ENCODE data around the gene SLCO2A1. TPM values are rescaled to one million over a fixed set of nuclear protein-coding genes. Genes with fewer than 3 reads are reported as not detected.

The SLCO2A1 gene
- total RNA-seq, 3 donors from 2014 or later, result 4.2 to 11.1 (median 7.5) TPM

DNA sequence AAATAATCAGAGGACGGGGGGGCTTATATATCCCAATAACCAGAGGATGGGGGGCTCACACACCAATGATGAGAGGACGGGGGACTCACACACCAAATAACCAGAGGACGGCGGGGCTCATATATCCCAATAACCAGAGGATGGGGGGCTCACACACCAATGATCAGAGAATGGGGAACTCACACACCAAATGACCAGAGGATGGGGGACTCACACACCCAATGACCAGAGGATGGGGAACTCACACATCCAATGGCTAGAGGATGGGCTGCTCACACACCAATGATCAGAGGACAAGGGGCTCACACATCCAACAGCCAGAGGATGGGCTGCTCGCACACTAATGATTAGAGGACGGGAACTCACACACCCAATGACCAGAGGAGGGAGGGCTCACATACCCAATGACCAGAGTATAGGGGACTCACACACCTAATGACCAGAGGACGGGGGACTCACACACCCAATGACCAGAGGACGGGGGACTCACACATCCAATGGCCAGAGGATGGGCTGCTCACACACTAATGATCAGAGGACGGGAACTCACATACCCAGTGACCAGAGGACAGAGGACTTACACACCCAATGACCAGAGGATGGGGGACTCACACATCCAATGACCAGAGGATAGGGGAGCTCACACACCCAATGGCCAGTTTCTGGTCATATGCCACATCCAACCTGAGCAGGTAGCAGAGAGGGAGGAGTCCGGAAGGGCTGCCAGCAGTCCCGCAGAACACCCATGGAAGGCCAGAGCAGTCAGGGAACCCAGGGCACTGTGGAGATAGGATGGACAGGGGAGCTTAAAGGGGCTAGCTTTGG is 144.6 kb downstream of the SLCO2A1 start:
- TF ChIP-seq POLR2AphosphoS5 (IDR thresholded peaks at IDR 0.05), result no peak
- TF ChIP-seq, protein P1, sequence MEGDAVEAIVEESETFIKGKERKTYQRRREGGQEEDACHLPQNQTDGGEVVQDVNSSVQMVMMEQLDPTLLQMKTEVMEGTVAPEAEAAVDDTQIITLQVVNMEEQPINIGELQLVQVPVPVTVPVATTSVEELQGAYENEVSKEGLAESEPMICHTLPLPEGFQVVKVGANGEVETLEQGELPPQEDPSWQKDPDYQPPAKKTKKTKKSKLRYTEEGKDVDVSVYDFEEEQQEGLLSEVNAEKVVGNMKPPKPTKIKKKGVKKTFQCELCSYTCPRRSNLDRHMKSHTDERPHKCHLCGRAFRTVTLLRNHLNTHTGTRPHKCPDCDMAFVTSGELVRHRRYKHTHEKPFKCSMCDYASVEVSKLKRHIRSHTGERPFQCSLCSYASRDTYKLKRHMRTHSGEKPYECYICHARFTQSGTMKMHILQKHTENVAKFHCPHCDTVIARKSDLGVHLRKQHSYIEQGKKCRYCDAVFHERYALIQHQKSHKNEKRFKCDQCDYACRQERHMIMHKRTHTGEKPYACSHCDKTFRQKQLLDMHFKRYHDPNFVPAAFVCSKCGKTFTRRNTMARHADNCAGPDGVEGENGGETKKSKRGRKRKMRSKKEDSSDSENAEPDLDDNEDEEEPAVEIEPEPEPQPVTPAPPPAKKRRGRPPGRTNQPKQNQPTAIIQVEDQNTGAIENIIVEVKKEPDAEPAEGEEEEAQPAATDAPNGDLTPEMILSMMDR (IDR thresholded peaks at IDR 0.05), result no peak
- no peak for TF ChIP-seq POLR2A (IDR thresholded peaks at IDR 0.05)
- no peak overlapping the region for H3K27ac ChIP-seq

DNA sequence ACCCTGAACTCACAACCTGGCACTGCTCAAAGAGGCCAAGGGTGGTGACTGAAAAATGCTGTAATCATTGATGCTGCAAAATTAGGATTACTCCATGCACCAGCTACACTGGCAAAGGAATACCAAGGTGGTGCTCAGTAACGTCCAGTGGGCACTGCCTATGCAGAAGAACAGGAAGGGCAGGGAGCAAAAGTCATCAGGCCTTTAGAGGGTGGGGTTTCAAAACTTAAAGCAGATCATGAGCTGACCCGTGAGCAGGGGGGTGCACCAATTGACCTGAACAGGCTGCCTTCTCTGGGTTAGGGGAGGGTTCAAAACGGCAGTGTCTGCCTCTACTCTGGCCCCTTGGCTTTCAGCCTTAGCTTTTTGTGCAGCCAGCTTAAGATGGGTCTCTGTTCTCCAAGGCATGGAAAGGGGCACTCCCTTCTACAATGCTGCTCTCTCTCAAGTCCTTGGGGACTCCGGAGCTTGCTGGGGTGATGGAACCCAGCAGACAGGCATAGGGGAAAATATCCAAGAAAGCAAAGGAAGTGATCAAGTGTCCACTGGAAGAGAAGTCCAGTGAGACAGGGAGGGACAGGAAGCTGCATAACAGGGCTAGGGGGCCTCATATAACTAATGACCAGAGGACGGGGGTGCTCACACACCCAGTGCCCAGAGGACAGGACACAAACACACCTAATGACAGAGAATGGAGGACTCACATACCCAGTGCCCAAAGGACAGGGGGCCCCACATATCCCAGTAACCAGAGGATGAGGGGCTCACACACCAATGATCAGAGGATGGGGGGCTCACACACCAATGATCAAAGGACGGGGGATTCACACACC is 145.5 kb downstream of the SLCO2A1 start:
- peaks cover 3 to 5% of the 10 kb centered on the region in 2 donors for H3K9me3 ChIP-seq
- no peaks in the 10 kb centered on the region for H3K27me3 ChIP-seq
- TF ChIP-seq POLR2A (IDR thresholded peaks at IDR 0.05), result no peak
- TF ChIP-seq POLR2AphosphoS5 (IDR thresholded peaks at IDR 0.05), result no peak
- TF ChIP-seq, protein P1 (IDR thresholded peaks at IDR 0.05), result no peak
- no peak overlapping the region for H3K27ac ChIP-seq
- H3K4me3 ChIP-seq, result no peak overlapping the region
- H3K4me1 ChIP-seq, result no peaks in the 10 kb centered on the region
- H3K36me3 ChIP-seq, result no peaks in the 10 kb centered on the region
- DNase-seq (ENCODE audit: low spot score in 2 of 2), result peak in 1 of 2 donors; percentile 9
- intact Hi-C loops (cut with DNase I; ENCODE audit: low total_unique reads), result no loop called here

More for the DNA sequence above, 144.6 kb downstream of the SLCO2A1 start:
- Histone ChIP-seq H3K4me3 (no peak overlapping the region), H3K36me3 (no peaks in the 10 kb centered on the region), H3K27me3 (no peaks in the 10 kb centered on the region), H3K4me1 (no peaks in the 10 kb centered on the region), H3K9me3 (no peaks in the 10 kb centered on the region)
- DNase-seq (ENCODE audit: low spot score in 2 of 2), result no peak
- intact Hi-C loops (cut with DNase I; ENCODE audit: low total_unique reads), result no loop called here

DNA sequence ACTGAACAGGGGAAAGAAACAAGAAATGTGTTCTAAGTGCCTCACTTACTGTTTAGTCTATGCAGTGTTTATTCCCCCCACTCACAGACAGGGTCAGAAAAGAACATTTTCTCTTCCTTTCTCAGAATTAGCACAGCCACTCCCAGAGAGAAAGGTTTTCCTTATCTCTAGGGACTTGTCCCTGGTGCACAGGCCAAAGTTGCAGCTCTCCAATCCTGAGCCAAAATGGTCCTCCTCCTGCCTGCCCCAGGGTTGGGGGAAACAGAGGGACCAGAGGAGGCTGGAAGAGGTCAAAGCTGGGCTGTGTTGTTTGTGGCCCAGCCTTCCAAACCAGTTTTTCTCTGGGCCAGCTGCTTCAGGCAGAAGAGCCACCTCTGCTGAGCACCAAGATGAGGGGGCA is 146.1 kb downstream of the SLCO2A1 start:
- intact Hi-C loops (cut with DNase I; ENCODE audit: low total_unique reads), result no loop called here
- DNase-seq (ENCODE audit: low spot score in 2 of 2), result peak in 1 of 2 donors; percentile 10
- H3K27ac ChIP-seq, result no peak overlapping the region
- H3K9me3 ChIP-seq, result peaks cover 9 to 11% of the 10 kb centered on the region in 2 donors
- TF ChIP-seq, protein P1 (IDR thresholded peaks at IDR 0.05), result no peak
- TF ChIP-seq POLR2AphosphoS5 (IDR thresholded peaks at IDR 0.05) (no peak), POLR2A (IDR thresholded peaks at IDR 0.05) (no peak)
- H3K4me1 ChIP-seq, result no peaks in the 10 kb centered on the region
- H3K27me3 ChIP-seq, result no peaks in the 10 kb centered on the region
- no peak overlapping the region for H3K4me3 ChIP-seq
- no peaks in the 10 kb centered on the region for H3K36me3 ChIP-seq

GRCh38 chr3:133882986-133883586 is 146.6 kb downstream of the SLCO2A1 start:
- H3K27me3 ChIP-seq, result no peaks in the 10 kb centered on the region
- no peak overlapping the region for H3K4me3 ChIP-seq
- intact Hi-C loops (cut with DNase I; ENCODE audit: low total_unique reads), result no loop called here
- H3K9me3 ChIP-seq, result peaks cover 11 to 12% of the 10 kb centered on the region in 2 donors
- H3K4me1 ChIP-seq, result no peaks in the 10 kb centered on the region
- no peak overlapping the region for H3K27ac ChIP-seq
- DNase-seq (ENCODE audit: low spot score in 2 of 2), result no peak
- H3K36me3 ChIP-seq, result no peaks in the 10 kb centered on the region
- TF ChIP-seq POLR2AphosphoS5 (IDR thresholded peaks at IDR 0.05) (no peak), POLR2A (IDR thresholded peaks at IDR 0.05) (no peak)
- TF ChIP-seq, protein P1 (IDR thresholded peaks at IDR 0.05), result no peak

Measured in breast epithelium (tissue), 4 donors.